SK-N-SH (cell line): ENCODE data around the gene CDCA3. TPM values are rescaled to one million over a fixed set of nuclear protein-coding genes. Genes with fewer than 3 reads are reported as not detected.

Experiments
- CTCF ChIA-PET: fragments of 300-600, 350-600 bp; formaldehyde crosslinking; extraction: SDS; loops from one replicate; lab custom pipeline; 2021; lab: Yijun Ruan, JAX
- POLR2A ChIA-PET: fragments of 350-600 bp; sonication (Branson Sonifier 250); formaldehyde crosslinking; extraction: SDS; loops from one replicate; lab custom pipeline; 2020; ENCODE audit warnings: antibody characterized with exemption, inconsistent platforms; lab: Yijun Ruan, JAX
- DNase-seq: peaks from one replicate; pipeline ENCODE4 v3.0.0; 2012
- H2AFZ ChIP-seq: fragments of 200-600 bp; sonication (generic); 2 replicates; pipeline ENCODE4 v1.8.1; 2016; ENCODE audit warnings: antibody characterized with exemption, mild to moderate bottlenecking, low read depth
- H3F3A ChIP-seq: fragments of 200-600 bp; sonication (generic); replicated peaks from 2 replicates; pipeline ENCODE3; 2016; ENCODE audit warnings: antibody characterized with exemption, mild to moderate bottlenecking; ENCODE audit not compliant: insufficient read depth
- H3K27ac ChIP-seq, 2 experiments: fragments of 200-500 bp in 1 of 2; fragments of 200-600 bp in 1 of 2; sonication (Bioruptor generic) in 1 of 2; sonication (generic), shearing (Covaris generic) in 1 of 2; 2 replicates each; pipeline versions ENCODE4 v1.5.1 to v1.6.1; 2014 to 2016; ENCODE audit warnings: low read depth in 2 of 2, inconsistent platforms in 1 of 2, low read length in 1 of 2, mild to moderate bottlenecking in 1 of 2, mixed read lengths in 1 of 2
- H3K27me3 ChIP-seq: fragments of 200-600 bp; sonication (generic), shearing (Covaris generic); 2 replicates; pipeline ENCODE4 v1.6.1; 2016; ENCODE audit warnings: mixed run types; ENCODE audit not compliant: insufficient read depth
- H3K36me3 ChIP-seq, 2 experiments: fragments of 200-500 bp in 1 of 2; fragments of 200-600 bp in 1 of 2; sonication (Bioruptor generic) in 1 of 2; sonication (generic) in 1 of 2; replicated peaks in 1 of 2; 2 replicates each; pipeline versions ENCODE3 to v1.5.1; 2014 to 2016; ENCODE audit warnings: low read length in 1 of 2, mild to moderate bottlenecking in 1 of 2; ENCODE audit not compliant: insufficient read depth in 2 of 2, control insufficient read depth in 1 of 2
- H3K4me1 ChIP-seq, 2 experiments: fragments of 200-500 bp in 1 of 2; fragments of 200-600 bp in 1 of 2; sonication (Bioruptor generic) in 1 of 2; sonication (generic), shearing (Covaris generic) in 1 of 2; 2 replicates each; pipeline versions ENCODE4 v1.5.1 to v1.6.1; 2014 to 2016; ENCODE audit warnings: low read depth in 1 of 2, low read length in 1 of 2, mixed run types in 1 of 2; ENCODE audit not compliant: insufficient read depth in 2 of 2, control insufficient read depth in 1 of 2
- H3K4me2 ChIP-seq: fragments of 200-600 bp; sonication (generic), shearing (Covaris generic); 2 replicates; pipeline ENCODE4 v1.6.1; 2017; ENCODE audit warnings: mixed run types
- H3K4me3 ChIP-seq, 2 experiments: fragments of 200-500 bp in 1 of 2; fragments of 200-600 bp in 1 of 2; sonication (Bioruptor generic) in 1 of 2; sonication (generic), shearing (Covaris generic) in 1 of 2; 2 replicates each; pipeline versions ENCODE4 v1.5.1 to v1.8.1; 2014 to 2016; ENCODE audit warnings: low read depth in 2 of 2, inconsistent platforms in 1 of 2, low read length in 1 of 2, mild to moderate bottlenecking in 1 of 2, mixed read lengths in 1 of 2, moderate library complexity in 1 of 2
- H3K79me2 ChIP-seq: fragments of 200-600 bp; sonication (generic); 2 replicates; pipeline ENCODE4 v1.8.1; 2017; ENCODE audit warnings: mild to moderate bottlenecking; ENCODE audit not compliant: insufficient read depth
- H3K9ac ChIP-seq: fragments of 200-600 bp; sonication (generic); 2 replicates; pipeline ENCODE4 v1.6.1; 2017; ENCODE audit warnings: mixed run types
- H3K9me2 ChIP-seq: fragments of 200-600 bp; sonication (generic); 2 replicates; pipeline ENCODE4 v1.6.1; 2017; ENCODE audit warnings: mixed run types
- H3K9me3 ChIP-seq: fragments of 200-600 bp; sonication (generic); 2 replicates; pipeline ENCODE4 v1.6.1; 2017; ENCODE audit warnings: mixed run types, mild to moderate bottlenecking, moderate library complexity
- H4K20me1 ChIP-seq: fragments of 200-600 bp; sonication (generic); 2 replicates; pipeline ENCODE4 v1.6.1; 2017; ENCODE audit warnings: mild to moderate bottlenecking, mixed run types; ENCODE audit not compliant: insufficient read depth
- CHD2 ChIP-seq: fragments of 150-350 bp; IDR thresholded peaks from 2 replicates; pipeline ENCODE4 v1.6.1; 2018; ENCODE audit warnings: low read length; ENCODE audit not compliant: partially characterized antibody
- CTCF ChIP-seq: fragments of 200-600 bp; sonication (generic); IDR thresholded peaks from 2 replicates; pipeline ENCODE4 v1.6.1; 2017; ENCODE audit warnings: antibody characterized with exemption, mild to moderate bottlenecking, moderate library complexity
- ELF1 ChIP-seq: IDR thresholded peaks from 2 replicates; pipeline ENCODE4 v1.4.0; 2012
- EP300 ChIP-seq, 2 experiments: IDR thresholded peaks; 2 replicates each; pipeline versions ENCODE4 v1.4.0 to v1.6.1; 2012; ENCODE audit warnings: borderline replicate concordance in 1 of 2, low read depth in 1 of 2, low read length in 1 of 2
- FOXJ3 ChIP-seq: sonication (generic); formaldehyde crosslinking; IDR thresholded peaks from 2 replicates; pipeline ENCODE4 v1.5.1; 2020; ENCODE audit warnings: mild to moderate bottlenecking, missing genetic modification reagents
- GABPA ChIP-seq: IDR thresholded peaks from 2 replicates; pipeline ENCODE4 v1.4.0; 2012; ENCODE audit warnings: low read depth, mild to moderate bottlenecking
- GATA2 ChIP-seq: sonication (generic); formaldehyde crosslinking; IDR thresholded peaks from 2 replicates; pipeline ENCODE4 v1.5.0; 2020; ENCODE audit warnings: mild to moderate bottlenecking, missing genetic modification reagents
- IRF3 ChIP-seq: fragments of 150-350 bp; IDR thresholded peaks from 2 replicates; pipeline ENCODE4 v1.6.1; 2016; ENCODE audit warnings: mild to moderate bottlenecking, low read depth, low read length
- JUND ChIP-seq: IDR thresholded peaks from 2 replicates; pipeline ENCODE4 v1.4.0; 2012
- MEF2A ChIP-seq: IDR thresholded peaks from 2 replicates; pipeline ENCODE4 v1.4.0; 2012; ENCODE audit warnings: low read depth, borderline replicate concordance
- MXI1 ChIP-seq: IDR thresholded peaks from 2 replicates; pipeline ENCODE4 v1.6.1; 2012; ENCODE audit warnings: mild to moderate bottlenecking, low read depth, low read length, improper control_type of control experiment
- NFIC ChIP-seq: IDR thresholded peaks from 2 replicates; pipeline ENCODE4 v1.4.0; 2012; ENCODE audit warnings: borderline replicate concordance
- NRF1 ChIP-seq: IDR thresholded peaks from 2 replicates; pipeline ENCODE4 v1.6.1; 2012; ENCODE audit warnings: low read depth, mild to moderate bottlenecking, low read length
- POLR2AphosphoS5 ChIP-seq: IDR thresholded peaks from 2 replicates; pipeline ENCODE4 v1.6.1; 2012; ENCODE audit warnings: low read depth, low read length
- RAD21 ChIP-seq: IDR thresholded peaks from 2 replicates; pipeline ENCODE4 v1.6.1; 2012; ENCODE audit warnings: mild to moderate bottlenecking, low read length
- RCOR1 ChIP-seq: fragments of 150-350 bp; IDR thresholded peaks from 2 replicates; pipeline ENCODE4 v1.6.1; 2017; ENCODE audit warnings: antibody characterized with exemption, low read length
- RFX5 ChIP-seq: IDR thresholded peaks from 2 replicates; pipeline ENCODE4 v1.6.1; 2012; ENCODE audit warnings: mild to moderate bottlenecking, improper control_type of control experiment, low read length
- RXRA ChIP-seq: IDR thresholded peaks from 2 replicates; pipeline ENCODE4 v1.4.0; 2012; ENCODE audit warnings: low read depth, mild to moderate bottlenecking, borderline replicate concordance
- SIN3A ChIP-seq: IDR thresholded peaks from 2 replicates; pipeline ENCODE4 v1.6.1; 2012; ENCODE audit warnings: low read depth, mild to moderate bottlenecking, low read length, moderate library complexity, borderline replicate concordance
- USF1 ChIP-seq: IDR thresholded peaks from 2 replicates; pipeline ENCODE4 v1.4.0; 2012; ENCODE audit warnings: low read depth, borderline replicate concordance
- WGBS: methylation state at CpG from one replicate; pipeline ENCODE4 v1.1.6; 2017; ENCODE audit warnings: low lambda C conversion rate; 5-methylcytosine and 5-hydroxymethylcytosine counted together
- polyA plus RNA-seq, 3 experiments: library from polyadenylated mRNA; depleted of rRNA; stranded (reverse); fragments of >200 nt; gene quantifications; 2 replicates each; pipeline ENCODE4 v1.2.3, GENCODE V29; 2012

CDCA3 gene
- polyA plus RNA-seq, 1 of the 3 experiments (the other 2 are of a cell fraction), result 33.0 TPM

- CTCF ChIA-PET, result interaction anchor here (0.8 to 1.8 kb wide), 5 partner anchors 8 to 64 kb away, joined by 3 to 19 read pairs (median 3); partner anchors contain the start of genes MLF2 and PTMS
- no peaks in the 10 kb centered on the region for H3F3A ChIP-seq
- H3K9me2 ChIP-seq, result no peaks in the 10 kb centered on the region
These were observed 34.0 kb downstream of the CDCA3 start for GRCh38 chr12:6817098-6817497.

GRCh38 chr12:6816598-6816997, 34.5 kb downstream of the CDCA3 start:
- WGBS, result 47% methylated on average over 3 of the region's 3 CpGs
- H4K20me1 ChIP-seq, result no peaks in the 10 kb centered on the region
- no peaks in the 10 kb centered on the region for H3K9me3 ChIP-seq
- no peaks in the 10 kb centered on the region for H3F3A ChIP-seq
- no peaks in the 10 kb centered on the region for H3K36me3 ChIP-seq
- H3K9ac ChIP-seq, result no peak overlapping the region
- POLR2A ChIA-PET, result interaction anchor here (0.8 to 1.0 kb wide), 4 partner anchors 11 to 93 kb away, joined by 3 to 5 read pairs (median 3); partner anchors contain the start of genes COPS7A and MLF2
- H3K4me1 ChIP-seq, result peaks cover 7 to 54% of the 10 kb centered on the region in 2 experiments; a peak in 2 of 4 replicates
- no peak overlapping the region for H3K4me2 ChIP-seq
- H2AFZ ChIP-seq, result no peak overlapping the region
- H3K9me2 ChIP-seq, result no peaks in the 10 kb centered on the region
- peak; percentile 62 for DNase-seq
- H3K27me3 ChIP-seq, result no peaks in the 10 kb centered on the region
- no peaks in the 10 kb centered on the region for H3K79me2 ChIP-seq
- CTCF ChIA-PET, result interaction anchor here (0.6 to 1.8 kb wide), 6 partner anchors 9 to 64 kb away, joined by 3 to 19 read pairs (median 3); partner anchors contain the start of genes MLF2 and PTMS
- no peak overlapping the region for H3K4me3 ChIP-seq
- H3K27ac ChIP-seq, result no peak overlapping the region; a peak in 1 of 4 replicates
- peak; percentile 97 for TF ChIP-seq GATA2 (CRISPR knock-in tag)
- no peak for TF ChIP-seq CTCF
- no peak for TF ChIP-seq POLR2AphosphoS5
- no peak for TF ChIP-seq RAD21
- TF ChIP-seq RCOR1, result peak; percentile 67; the same call in 1 of the 2 replicates
- TF ChIP-seq GABPA, result no peak
- peak; percentile 31; the same call in 1 of the 2 replicates for TF ChIP-seq FOXJ3
- TF ChIP-seq CHD2, result peak; percentile 74
- no peak for TF ChIP-seq NRF1
- TF ChIP-seq USF1, result no peak
- peak in 1 of 2 experiments; percentile 85; a peak in 2 of 4 replicates for TF ChIP-seq EP300 (IDR thresholded peaks at IDR 0.05; ENCODE audit: borderline replicate concordance in 1 of 2, low read depth in 1 of 2, low read length in 1 of 2)
- no peak for TF ChIP-seq SIN3A

More at GRCh38 chr12:6817098-6817497, 34.0 kb downstream of the CDCA3 start:
- POLR2A ChIA-PET, result interaction anchor here (0.9 to 1.0 kb wide), 2 partner anchors 39 to 93 kb away, joined by 3 to 5 read pairs; partner anchors contain the start of gene COPS7A
- Histone ChIP-seq H3K79me2 (no peaks in the 10 kb centered on the region), H3K4me2 (no peak overlapping the region), H3K4me3 (no peak overlapping the region), H3K9me3 (no peaks in the 10 kb centered on the region)
- TF ChIP-seq MXI1 (no peak), CTCF (no peak), NFIC (no peak), SIN3A (no peak), IRF3 (no peak), RFX5 (no peak), JUND (no peak), MEF2A (no peak), ELF1 (no peak), RXRA (no peak), RCOR1 (no peak)
- TF ChIP-seq, all 33 proteins: peak for 0
- WGBS, result 83% methylated on average over 8 of the region's 8 CpGs
- H3K36me3 ChIP-seq, result no peaks in the 10 kb centered on the region
- H3K27me3 ChIP-seq, result no peaks in the 10 kb centered on the region
- no peak overlapping the region for H2AFZ ChIP-seq
- no peaks in the 10 kb centered on the region for H4K20me1 ChIP-seq
- peaks cover 8 to 57% of the 10 kb centered on the region in 2 experiments; a peak in 2 of 4 replicates for H3K4me1 ChIP-seq
- no peak overlapping the region for H3K9ac ChIP-seq
- H3K27ac ChIP-seq, result no peak overlapping the region; a peak in 1 of 4 replicates
- no peak for DNase-seq
